Stimulated activated CD8-positive, alpha-beta memory T cell treated with anti-CD3 and anti-CD28 coated beads, Interleukin-7, amount 100 ng/mL, for 24 hours (primary cell): ENCODE data around the gene MAP3K6.

Source experiments
- DNase-seq: peaks from one replicate; pipeline ENCODE4 v3.0.0-alpha.2; 2020; ENCODE audit warnings: low read depth

The MAP3K6 gene

DNA sequence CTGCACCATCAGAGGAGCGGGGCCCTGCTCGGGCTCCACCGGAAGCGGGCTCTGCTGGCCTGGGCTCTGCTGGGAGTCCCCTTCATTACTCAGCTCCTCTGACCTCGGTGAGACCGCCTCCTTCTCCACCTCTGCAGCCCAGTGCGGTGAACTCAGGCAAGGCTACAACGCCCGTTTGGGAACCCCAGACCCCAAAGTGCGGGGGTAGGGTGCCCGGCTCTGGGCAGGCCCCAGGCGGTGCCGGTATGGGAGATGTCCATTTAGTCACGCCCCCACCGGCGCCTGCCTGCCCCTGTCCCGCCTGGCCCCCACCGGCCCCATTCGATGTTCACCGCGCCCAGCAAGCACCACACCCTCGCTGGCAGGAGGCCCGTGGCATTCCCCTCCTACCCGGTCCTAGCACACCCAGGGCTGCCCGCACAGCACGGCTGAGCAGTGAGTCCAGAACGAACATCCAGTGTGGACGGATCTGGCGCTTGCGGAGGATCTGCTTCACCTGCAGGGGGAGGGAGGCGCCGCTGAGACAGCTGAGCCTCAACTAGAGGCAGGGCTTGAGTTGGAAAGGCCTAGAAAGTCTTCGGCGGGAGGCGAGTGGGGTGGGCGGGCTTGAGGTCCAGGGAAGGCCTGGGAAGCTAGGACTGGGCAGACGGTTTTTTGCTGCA lies 10.0 kb downstream of the MAP3K6 start:
- DNase-seq = no peak

GRCh38 chr1:27356277-27356618 lies 10.5 kb downstream of the MAP3K6 start:
- DNase-seq = no peak

DNA sequence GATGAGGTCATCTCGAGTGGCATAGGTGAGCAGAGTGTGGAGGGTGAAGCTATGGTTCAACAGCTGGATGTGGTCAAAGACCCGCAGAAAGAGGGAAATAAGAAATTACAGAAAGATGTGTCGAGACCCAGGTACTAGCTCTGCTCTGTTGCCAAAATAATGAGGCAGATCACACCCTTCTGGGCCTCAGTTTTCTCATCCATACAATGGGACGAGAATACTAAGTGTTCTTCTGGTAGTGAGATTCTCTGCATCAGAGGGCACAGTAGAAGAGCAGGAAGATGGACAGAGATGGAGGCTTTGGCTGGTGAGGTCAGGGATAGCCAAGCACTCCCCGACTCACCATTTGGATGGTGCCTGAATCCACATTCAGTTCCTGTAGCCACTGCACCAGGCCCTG lies 11.1 kb downstream of the MAP3K6 start:
- DNase-seq = no peak

GRCh38 chr1:27353629-27354028 lies 13.1 kb downstream of the MAP3K6 start:
- DNase-seq = no peak

DNA sequence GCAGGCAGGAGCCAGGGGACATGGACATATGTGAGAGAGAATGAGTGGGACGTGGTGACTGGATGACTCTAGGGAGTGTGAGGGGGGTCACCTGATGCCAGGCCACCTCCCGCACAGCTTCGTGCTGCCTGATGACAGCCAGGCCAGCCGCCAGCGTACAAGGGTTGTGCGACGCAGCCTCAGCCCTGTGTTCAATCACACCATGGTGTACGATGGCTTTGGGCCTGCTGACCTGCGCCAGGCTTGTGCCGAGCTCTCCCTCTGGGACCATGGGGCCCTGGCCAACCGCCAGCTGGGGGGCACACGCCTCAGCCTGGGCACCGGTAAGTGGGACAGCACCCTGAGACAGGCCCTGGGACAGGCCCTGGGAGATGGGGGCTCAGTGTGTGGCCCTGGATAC lies 13.6 kb downstream of the MAP3K6 start:
- DNase-seq = no peak

- DNase-seq = no peak
Observed at GRCh38 chr1:27351541-27352107, 15.1 kb downstream of the MAP3K6 start.

DNA sequence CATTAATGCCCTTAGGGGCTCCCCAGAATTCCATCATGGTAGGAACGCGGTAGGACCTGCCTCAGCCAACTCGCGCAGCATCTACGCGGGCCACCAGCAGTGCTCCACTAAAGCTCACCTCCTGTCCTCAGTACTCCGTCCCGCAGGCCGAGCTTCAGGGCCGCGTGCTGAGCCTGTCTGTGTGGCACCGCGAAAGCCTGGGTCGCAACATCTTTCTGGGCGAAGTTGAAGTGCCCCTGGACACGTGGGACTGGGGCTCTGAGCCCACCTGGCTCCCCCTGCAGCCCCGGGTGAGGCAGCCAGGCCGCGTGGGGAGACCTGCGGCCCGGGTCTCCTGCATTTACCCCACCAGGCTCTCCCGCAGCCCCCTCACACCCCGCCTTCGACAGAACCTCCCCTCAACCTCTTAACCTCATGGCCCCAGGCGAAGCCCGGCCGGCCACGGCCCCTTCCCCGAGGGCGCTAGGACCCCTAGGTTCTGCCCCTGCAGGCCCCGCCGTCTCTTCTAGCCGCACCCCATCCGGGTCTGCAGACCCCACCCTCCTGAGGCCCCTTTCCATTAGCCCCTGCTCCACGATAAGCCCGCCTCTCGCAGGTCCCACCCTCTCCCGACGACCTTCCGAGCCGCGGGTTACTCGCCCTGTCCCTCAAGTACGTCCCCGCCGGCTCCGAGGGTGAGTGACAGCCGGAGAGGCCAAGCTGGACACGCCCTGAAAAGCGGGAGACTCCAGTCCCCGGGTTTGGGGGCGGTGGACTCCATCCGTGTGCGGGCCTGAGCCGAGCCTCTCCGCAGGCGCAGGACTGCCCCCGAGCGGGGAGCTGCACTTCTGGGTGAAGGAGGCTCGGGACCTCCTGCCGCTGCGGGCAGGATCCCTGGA lies 15.9 kb downstream of the MAP3K6 start:
- no peak for DNase-seq

DNA sequence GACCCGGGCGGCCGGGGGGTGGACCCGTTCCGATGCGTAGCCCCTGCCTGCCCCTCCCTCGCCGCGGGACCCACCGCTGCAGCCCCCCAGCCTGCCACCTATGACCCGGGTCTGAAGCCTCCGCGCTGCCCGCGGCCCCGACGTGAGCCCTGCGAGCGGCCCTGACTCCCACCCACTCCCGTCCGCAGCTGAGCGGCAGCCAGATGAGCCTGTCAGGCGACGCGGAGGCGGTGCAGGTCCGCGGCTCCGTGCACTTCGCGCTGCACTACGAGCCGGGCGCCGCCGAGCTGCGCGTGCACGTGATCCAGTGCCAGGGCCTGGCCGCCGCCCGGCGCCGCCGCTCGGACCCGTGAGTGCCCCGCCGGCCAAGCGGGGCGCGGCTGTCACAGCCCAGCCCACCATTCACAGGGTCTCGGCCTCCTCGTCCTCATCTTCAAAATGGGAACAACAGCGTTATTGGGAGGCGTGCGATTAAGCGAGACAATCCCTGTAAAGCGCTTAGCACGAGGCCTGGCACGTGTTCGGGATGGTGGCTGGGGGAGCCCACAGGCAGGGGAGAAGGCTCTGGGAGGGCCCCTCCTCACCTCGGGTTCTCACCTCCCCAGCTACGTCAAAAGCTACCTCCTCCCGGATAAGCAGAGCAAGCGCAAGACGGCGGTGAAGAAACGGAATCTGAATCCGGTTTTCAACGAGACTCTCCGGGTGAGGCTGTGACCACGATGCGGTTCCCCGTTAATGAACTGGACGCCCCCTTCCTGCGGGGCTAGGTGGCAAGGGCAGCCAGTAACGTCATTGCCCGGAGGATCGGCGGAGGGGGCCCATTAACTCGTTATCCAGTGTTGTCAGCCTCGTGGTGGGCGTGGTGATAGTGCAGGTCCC lies 16.7 kb downstream of the MAP3K6 start:
- DNase-seq = no peak

DNA sequence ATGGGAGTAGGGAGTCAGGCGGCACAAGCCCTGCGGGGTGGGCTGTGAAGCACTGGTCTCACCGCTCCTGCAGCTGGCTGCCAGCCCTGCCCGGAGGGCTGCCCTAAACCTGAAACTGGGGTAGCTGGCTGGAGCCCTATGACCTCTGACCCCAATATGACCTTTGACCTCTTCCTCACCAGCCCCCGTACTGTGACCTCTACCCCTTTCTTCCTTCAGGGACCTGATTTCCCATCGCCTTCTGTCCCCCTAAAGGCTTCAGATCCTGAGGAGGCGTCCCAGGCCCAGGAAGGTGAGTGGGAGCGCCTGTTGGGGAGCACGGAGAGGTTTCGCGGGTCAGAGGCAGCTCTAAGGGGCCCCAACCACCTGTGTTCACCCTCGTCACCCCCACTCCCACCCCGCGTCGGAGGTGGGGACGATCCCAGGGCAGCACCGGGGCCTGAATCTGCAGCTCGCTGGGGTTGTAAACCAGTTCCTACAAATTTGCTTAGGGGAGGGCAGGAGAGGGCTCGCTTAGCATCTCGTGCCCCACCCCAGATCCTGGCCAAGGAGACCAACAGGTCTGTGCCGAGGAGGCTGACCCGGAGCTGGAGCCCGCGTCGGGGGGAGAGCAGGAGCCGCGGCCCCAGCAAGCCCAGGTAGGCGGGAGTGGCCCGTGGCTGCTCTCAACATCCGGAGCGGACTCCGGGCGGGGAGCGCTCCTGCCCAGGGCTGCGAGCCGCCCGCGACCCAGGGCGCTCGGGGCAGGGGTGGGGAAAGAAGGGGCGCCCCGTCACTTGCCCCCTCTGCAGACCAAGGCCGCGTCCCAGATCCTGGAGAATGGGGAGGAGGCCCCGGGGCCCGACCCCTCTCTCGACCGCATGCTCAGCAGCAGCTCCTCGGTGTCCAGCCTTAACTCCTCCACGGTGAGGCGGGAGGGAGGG lies 17.6 kb downstream of the MAP3K6 start:
- no peak for DNase-seq

- DNase-seq = no peak
Observed at GRCh38 chr1:27346991-27347624, 19.7 kb downstream of the MAP3K6 start.

DNA sequence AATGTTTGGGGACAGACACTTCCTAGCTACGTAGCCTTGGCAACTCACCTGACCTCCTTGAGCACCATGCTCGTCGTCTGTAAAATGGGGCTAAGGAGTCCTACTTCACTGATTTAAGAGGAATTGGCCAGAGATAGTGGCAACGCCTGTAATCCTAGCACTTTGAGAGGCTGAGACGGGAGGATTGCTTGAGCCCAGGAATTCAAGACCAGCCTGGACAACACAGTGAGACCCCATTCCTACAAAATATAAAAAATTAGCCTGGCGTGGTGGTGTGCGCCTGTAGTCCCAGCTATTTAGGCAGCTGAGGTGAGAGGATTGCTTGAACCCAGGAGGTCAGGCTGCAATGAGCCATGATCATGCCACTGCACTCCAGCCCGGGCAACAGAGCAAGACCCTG lies 20.4 kb downstream of the MAP3K6 start:
- DNase-seq = no peak

GRCh38 chr1:27345272-27345671 lies 21.5 kb downstream of the MAP3K6 start:
- DNase-seq = no peak

DNA sequence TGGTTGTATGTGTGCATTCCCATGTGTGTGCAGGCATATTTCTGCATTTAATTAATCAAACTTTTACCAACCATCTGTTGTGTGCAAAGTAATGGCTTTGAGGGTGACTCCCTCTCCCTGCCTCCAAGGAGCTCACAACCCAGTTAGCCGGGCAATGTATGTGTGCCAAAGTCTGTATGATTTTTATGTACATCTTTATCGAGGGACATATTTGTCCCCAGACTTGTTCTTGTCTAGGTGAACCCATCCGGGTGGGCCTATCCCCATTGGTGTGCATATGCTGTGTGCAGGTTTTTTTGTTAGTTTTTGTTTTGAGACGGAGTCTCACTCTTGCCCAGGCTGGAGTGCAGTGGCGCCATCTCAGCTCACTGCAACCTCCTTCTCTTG lies 23.1 kb downstream of the MAP3K6 start:
- no peak for DNase-seq

GRCh38 chr1:27342778-27343638 lies 23.8 kb downstream of the MAP3K6 start:
- DNase-seq = no peak

DNA sequence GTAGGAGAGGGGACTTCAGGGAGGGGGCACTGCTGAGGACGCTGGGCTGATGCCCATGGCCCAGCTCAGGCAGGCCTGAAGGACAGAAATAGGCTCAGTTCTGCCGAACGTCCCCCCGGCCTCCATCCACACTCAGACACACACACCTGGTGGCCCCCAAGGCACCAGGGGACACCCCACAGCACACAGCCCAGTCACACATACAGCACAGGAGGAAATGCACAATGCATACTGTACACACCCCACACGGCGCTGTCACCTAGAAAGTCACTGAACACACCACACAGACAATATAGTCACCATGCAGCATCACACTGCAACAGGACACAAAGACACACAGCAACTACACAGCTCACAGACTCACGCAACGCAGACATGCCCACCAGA lies 24.4 kb downstream of the MAP3K6 start:
- DNase-seq = no peak

DNA sequence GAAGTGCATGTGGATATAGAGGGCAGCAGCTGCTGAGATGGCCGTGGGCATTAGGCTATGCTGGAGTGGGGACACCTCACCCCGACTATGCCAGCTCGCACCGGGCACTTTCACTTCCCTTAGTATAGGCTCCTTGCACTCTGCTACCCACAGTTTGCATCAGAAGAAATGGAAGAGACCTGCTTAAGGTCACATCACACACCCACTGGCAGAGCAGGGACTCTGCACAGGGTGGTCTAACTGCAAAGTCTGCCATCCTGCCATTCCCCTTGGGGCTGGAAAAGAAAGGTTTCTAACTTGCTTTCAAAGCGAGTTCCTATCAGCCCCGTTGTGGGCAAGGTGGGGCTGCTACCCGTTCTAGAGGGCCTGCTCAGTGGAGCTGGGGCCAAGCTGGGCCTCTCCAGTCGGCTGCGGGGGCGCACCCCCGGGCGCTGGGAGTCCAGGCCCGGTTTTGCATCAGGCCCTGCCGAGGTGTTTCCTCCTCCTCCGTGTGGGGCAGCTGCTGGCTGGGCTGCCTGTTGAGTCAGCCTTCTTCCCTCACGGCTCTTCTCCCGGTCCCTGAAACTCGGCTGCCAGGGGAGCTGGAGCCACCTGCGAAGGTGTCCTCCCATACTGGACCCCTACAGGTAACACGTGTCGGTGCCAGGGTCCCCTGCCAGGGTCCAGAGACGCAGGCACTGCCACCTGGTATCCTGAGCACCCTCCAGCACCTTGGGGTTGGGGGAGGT lies 25.1 kb downstream of the MAP3K6 start, which contains the start of gene SYTL1:
Gene SYTL1, plus strand, starts transcription at position 498 of the 728 bp plus-strand sequence. CDS start 3,313 bp downstream, outside the sequence.
- no peak for DNase-seq

GRCh38 chr1:27339213-27339612 lies 27.5 kb downstream of the MAP3K6 start:
- no peak for DNase-seq

DNA sequence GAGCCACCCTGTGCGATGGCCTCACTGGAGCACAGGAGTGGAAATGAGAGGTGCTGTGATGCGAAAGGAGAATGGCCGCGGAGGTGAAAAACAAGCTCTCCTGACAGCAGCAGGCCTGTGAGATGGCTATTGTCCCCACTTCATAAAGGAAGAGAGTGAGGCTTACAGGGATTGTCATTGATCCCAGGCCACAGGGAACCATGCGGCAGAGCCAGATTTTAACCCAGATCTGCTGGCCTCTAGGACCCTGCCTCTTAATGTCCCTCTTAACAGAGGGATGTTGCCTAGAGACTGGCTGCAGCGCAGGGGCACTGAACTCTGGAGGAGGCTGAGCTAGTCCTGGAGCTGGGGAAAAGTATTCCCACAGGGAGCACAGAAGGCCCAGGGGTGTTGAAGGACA lies 28.0 kb downstream of the MAP3K6 start:
- DNase-seq = no peak

- DNase-seq = no peak
Observed at GRCh38 chr1:27336756-27337155, 30.0 kb downstream of the MAP3K6 start.
